HS-27A (cell line): ENCODE results near the gene IL2RA.

ENCODE experiments used
- DNase-seq: peaks from one replicate; pipeline ENCODE4 v3.0.0-alpha.2; 2012; ENCODE audit warnings: low read depth, missing footprints

Gene IL2RA

DNA sequence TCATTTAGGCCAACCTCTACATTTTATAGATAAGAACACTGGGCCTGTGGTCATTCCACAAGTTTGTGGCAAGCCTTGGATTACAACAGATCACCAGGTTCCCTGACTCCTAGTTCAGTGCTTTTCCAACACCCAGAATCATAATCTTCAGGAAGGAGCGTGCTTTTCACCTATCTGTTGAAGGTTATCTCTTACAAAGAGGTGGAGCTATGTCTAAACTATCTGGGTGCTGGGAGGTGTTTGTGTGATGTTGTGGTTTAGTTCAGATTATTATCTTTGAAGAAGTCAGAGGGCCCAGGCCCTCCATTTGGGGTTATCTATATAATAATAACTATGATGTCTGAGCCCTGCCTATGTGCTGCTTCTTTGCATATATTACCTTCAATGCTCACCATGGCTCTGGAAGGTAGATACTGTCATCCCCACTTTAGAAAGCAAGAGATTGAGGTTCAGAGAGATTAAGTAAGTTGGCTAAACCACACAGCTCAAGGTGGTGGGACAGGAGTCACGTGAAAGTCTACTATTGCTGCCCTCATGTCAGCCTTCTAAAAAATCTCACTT lies 24.0 kb downstream of the IL2RA start:
- no peak for DNase-seq

DNA sequence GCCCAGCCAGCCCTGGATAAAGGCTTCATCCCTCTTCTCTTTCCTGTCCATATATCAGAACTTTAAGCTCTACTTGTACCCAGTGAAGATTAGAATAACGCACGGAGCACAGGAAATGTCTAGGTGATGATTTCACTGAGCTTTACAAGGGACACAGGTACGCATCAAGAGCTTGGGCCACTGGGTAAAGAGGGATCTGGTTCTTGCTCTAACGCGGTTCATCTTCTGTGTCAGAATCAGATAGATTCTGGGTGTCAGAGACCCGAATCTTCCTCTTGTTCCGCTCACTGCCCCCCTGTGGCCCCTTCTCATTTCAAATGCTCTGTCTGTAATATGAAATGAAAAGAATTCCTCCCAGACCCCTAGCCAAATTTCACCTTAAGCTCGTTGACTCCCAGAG lies 24.7 kb downstream of the IL2RA start:
- DNase-seq = no peak

DNA sequence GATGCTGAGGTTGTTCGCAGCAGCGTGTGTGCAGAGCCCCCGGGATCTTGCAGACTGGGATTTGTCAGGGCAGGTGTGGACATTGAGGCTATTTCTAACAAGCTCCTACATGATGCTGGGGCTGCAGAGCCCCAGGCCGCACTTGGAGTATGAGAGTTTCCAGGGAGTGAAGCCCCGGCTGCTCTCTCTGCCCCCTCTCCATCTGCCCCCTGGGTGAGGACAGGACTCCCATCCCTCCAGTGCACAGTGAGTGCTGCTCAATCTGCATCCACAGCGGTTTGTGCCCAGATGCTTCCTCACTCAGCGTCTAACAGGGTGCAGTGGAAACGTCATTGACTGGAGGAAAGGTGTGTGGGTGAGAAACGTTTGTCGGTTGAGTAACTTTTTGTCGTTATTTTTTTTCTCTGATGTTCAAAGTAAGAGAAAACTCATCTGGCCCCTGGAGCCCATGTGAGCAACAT lies 25.3 kb downstream of the IL2RA start:
- no peak for DNase-seq

DNA sequence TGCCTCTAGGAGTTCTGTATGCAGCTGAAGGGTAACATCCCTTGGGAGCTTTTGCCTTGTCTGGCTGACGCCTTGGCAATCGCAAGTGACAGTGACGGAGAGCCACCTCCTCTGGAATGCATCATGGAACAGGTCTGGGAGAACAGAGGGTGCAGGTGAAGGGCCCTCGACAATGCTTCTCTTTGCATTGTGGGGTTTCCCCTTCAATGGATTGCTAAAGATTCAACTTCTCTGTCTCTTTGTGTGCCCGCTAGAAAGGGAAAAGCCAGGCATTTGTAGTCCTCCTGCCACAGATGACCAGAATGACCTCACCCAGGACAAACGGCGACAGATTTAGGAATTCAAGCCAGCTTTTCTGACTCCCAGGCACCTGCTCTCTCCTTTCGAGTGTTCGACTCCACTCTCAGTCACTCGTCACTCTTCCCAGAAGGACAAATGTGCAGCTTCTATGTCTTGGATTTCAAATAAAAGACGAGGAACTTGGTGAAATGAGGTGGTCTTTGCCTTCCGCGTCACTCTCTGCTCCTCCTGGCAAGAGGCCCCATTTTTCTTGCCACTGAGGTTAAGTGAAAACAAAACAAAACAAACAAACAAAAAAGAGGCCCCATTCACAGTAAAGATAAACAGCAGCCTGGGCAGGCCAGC lies 26.1 kb downstream of the IL2RA start:
- no peak for DNase-seq

DNA sequence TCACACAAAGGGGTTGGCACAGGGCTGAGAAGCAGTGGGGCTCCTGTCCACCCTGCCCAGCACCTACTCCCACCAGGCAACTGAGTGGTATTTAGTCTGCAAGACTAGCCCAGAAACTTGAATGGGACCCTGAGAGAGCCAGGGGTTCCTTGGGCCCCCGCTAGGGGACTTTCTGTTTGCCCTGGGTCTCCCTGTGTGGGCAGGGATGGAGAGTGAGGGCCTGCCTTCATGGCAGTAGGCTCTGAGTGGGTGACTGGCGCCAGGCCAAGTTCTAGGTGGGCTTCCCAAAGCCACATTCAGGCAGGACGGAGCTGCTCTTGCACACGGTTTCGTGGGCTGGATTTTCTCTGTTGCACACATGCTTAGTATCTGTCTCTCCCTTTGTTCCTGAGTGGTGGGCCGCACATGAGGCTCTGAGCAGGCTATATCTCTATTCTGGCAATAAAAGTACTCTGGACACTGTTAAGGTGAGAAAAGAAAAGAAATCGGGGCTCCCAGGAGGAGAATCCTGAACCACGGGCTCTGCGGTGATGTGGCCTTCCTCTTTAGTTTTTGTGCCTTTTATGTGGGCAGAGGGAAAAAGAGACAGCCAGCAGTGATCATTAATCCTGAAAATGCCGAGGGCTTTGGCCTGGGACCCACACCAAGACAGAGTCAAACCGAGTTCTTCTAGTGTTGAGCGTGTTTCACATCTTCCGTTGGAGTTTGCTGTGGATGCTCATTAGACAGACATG lies 26.9 kb downstream of the IL2RA start:
- no peak for DNase-seq

DNA sequence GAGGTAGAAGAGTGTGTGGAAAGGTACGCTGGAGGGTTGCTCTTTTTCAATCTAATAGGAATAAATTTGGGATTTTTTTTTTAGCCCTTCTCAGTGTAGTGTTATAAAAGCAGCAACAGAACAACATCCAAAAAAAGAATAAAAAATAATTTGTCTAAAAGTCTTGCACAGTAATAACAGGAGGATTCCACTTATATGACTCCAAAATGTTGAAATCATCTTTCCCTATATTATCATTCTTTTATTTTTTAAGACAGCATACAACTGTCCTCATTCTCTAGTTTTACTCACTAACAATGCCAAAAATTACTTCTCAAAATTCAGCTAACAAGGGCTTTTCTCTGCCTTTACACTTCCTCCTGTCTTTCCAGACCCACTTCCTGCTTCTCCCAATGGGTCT lies 27.8 kb downstream of the IL2RA start:
- DNase-seq = no peak

DNA sequence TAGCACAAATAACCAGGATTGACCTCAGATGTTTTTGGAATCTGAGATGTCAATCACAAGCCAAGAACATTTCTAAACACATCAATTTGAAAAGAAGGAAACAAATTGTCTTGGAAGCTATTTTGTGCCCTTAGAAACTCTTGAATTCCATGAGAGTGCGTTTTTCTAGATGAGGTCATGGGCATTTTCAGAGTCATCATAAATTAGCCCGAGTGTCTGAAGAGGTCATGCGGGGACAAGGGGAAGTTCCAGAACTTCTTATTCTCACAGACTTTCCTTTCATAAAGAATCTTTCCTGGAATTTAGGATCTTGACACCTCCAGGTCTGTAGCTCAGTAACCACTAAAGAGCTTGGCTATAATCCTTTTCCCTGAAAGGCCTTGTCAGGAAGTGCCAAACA lies 28.2 kb downstream of the IL2RA start:
- DNase-seq = no peak

DNA sequence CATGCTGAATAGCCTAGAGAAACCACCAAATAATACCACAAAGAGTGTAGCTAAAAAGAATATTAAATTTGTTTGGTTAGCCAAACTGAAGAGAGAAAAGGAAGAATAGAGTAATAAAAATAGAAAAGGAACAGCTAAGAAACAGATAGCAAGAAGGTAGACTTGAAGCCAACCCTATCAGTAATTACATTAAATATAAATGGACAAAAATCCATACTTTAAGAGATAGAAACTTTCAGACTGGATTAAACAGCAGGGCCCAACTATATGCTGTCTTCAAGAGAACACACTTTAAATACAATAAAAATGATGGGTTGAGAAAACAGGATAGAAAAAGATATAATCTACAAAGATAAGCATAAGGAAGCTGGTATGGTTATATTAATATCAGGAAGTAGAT lies 31.2 kb downstream of the IL2RA start:
- no peak for DNase-seq

DNA sequence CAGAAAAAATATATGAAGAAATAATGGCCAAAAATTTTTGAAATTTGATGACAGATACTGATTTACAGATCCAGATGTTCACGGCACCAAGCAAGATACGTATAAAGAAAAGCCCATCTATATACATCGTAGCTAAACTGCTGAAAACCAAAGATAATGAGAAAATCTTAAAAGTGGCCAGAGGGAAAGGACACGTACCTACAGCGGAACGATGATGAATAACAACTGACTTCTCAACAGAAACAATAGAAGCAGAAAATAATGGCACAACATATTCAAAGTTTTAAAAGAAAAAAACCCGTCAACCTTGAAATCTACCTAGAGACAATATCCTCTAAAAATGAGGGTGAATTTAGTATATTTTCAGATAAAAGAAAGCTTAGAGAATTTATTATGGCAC lies 31.9 kb downstream of the IL2RA start:
- DNase-seq = no peak

DNA sequence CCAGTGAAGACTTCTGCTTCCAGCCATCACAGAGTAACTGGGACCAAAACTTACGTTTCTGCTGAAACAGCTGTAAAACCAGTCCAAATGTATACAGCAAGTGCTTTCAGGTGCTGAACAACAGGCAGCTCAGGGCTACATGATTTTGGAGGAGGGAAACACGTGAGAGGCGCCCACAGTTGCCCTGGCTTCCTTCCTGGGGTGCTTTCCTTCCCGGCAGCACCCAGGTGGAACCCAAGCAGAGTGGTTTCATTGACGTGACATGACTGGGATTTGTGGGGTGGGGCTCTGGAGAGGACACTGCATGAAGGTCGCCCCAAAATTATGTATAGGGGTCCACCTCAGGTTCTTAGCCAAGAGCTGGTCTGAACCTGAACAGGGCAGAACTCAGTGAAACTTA lies 34.2 kb downstream of the IL2RA start:
- DNase-seq = no peak

DNA sequence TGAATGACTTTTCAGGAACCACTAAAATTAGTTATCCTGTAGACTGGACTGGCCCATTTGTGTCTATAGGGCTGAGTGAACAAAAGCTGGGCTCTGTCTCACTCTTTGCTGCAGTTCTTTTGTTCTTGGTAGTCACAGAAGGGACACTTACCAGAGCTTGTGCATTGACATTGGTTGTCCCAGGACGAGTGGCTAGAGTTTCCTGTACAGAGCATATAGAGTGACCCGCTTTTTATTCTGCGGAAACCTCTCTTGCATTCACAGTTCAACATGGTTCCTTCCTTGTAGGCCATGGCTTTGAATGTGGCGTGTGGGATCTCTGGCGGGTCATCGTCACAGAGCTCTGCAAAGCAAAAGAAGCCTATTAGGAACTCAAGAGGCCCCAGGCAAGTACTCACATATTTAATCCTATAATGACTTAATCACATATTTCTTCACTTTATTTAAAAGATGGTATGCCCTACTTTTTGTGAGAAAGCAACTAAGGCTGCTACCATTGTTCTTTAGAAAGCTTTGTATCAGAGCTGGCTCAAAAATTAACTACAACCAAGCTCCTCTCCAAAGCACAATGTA lies 36.4 kb downstream of the IL2RA start:
- no peak for DNase-seq

DNA sequence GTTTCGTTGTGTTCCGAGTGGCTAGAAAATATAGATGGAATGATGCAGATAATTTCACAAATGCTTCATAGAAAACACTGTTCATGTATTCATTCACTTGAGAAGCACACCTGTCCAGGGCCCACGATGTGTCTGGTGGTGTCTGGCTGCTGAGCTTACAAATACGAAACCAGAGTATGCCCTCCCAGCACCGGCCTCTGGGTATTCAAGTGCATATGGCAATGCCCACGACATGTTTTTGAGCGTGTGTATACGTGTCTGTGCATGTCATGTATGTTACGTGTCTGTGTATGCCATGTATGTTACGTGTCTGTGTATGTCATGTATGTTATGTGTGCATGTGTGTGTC lies 37.9 kb downstream of the IL2RA start:
- no peak for DNase-seq

DNA sequence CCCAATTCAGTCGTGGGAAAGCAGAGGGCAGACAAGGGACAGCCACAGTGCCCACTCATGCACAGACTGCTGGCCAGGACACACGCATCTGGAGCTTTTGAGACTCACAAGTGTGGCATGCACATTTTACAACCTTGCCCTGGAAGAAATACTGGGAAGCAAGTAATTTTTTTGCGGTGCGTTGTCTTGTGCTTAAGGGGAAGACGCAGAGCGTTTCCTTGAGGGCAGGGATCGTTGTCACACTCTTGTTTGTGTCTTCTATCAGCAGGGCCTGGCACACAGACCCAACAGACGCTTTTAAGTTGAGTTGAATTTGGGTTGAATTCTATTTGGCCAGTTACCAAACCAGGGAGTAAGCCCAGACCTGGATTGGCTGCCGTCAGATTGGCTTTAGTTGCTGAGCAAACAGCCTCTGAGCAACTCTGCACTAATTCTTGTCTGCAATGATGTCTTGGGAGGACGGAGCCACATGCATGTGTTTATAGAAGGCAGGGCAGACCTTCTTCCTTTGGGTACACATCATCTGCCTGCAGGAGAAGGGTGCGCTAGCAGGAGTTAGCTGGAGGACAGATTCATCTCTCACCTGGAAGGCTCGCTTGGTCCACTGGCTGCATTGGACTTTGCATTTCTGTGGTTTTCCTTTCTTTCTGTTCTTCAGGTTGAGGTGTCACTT lies 38.4 kb downstream of the IL2RA start:
- no peak for DNase-seq

DNA sequence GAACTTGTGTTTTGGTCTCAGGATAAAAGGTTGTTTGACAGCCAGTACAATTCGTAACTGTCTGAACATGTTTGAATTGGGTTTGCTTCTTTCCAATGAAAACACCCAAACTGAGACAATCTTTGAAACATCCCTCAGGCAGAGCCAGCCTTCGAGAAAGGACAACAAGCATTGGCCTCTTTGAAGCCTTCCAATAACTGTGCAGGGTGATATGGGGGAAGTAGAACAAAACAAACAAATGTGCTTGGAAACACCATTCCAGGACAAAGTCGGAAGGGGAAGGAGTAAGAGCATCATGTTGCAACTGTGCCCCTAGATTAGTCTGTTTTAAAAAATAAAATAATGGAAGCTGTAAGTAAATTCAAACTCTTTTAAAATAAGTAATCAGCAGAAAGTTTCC lies 39.5 kb downstream of the IL2RA start:
- no peak for DNase-seq

DNA sequence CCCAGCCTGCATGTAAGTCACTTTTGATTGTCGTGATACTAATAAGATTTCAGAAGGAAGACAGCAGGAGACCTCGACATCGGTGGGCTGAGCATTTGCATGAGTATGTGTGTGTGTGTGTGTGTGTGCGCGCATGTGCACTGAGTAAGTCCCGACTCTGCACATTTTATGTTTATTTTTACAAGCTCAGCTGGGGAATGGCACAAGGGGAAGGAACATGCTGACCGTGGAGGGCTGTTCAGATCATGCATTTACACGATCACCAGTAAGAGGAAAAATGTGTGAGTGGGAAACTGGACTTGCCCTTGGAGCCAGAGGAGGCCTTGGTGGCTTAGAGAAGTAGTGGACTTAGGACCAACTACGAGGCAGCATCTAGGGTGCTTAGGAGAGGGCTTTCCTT lies 41.3 kb downstream of the IL2RA start:
- no peak for DNase-seq

DNA sequence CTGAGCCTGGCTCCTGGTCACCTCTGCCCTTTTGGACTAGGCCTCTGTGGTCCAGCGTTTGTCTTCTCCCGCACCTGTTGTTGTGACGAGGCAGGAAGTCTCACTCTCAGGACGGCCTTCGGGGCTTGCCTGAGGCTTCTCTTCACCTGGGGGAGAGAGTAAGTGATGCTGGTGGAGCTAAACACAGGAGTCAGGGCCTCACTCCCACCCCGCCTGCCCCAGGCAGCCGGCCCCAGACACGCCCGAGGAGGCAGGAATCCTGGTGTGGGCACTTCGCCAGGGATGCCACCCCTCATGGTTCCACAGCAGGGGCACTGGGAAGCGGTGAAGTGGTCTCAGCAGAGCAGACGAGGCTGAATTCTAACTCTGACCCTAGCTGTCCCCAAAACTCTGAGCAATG lies 42.4 kb downstream of the IL2RA start:
- no peak for DNase-seq

DNA sequence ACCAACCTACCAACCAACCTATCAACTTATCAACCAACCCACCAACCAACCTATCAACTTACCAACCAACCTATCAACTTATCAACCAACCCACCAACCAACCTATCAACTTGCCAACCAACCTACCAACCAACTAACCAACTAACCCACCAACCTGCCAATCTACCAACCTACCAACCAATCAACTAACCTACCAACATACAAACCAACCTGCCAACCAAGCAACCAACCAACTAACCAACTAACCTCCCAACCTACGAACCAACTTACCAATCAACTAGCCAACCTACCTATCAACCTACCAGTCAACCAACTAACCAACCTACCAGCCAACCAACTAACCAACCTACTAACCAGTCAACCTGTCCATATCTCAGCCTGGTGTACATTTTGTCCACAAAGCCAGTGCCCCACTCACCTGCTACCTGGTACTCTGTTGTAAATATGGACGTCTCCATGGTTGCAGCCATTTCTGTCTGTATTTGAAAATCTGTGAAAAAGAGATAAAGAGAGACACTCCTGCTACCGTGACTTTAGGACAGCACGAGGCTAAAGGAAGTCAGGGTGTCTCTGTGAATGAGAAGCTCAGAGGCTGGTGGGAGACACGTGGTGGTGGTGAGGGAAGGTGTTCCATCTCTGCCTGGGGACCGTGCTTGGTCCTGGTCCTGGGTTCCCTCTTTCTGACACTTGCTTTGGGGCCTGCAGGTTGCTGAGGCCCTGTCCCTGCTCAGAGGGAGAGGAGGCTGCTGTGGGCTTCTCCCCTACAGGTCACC lies 43.0 kb downstream of the IL2RA start:
- no peak for DNase-seq

DNA sequence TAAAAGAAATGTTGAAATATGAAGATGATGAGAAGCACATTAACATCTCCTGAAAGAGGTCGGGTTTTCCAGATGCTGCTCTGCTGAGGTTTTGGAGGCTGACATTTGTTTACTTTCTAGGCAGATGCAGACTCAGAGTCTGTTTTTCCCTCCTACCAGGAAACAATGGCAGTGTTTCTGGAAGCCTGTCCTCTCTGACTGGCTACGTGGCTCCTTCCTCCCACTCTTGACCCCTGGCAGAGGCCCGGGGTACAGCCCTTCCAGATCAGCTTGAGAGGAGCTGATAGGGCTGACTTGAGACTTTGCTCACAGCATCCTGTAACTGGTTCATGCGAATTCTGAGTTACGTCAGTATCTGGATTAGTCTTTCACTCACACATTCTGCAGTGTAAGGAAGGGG lies 43.7 kb downstream of the IL2RA start:
- no peak for DNase-seq

DNA sequence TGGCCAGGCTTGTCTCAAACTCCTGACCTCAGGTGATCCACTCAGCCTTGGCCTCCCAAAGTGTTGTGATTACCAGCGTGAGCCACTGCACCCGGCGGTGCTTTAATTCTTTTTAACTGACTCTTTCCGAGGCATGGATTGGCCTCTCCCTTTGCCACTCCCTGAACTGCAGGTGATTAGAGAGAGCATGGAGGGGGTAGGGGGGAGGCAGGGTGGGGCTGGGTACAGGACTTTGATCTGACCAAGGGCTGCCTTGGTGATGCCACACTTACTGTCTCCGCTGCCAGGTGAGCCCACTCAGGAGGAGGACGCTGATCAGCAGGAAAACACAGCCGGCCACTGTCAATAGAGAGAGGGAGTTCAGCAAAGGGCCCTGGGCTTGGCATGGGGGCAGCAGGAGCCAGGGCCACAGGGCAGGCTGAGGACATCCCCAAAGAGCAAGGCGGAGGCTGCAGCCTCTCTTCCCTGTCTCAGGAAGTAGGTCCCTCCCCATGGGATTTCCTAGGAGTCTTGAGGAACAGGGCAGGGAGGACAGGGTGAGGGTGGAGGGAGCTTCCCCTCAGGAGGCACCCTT lies 44.3 kb downstream of the IL2RA start:
- no peak for DNase-seq

DNA sequence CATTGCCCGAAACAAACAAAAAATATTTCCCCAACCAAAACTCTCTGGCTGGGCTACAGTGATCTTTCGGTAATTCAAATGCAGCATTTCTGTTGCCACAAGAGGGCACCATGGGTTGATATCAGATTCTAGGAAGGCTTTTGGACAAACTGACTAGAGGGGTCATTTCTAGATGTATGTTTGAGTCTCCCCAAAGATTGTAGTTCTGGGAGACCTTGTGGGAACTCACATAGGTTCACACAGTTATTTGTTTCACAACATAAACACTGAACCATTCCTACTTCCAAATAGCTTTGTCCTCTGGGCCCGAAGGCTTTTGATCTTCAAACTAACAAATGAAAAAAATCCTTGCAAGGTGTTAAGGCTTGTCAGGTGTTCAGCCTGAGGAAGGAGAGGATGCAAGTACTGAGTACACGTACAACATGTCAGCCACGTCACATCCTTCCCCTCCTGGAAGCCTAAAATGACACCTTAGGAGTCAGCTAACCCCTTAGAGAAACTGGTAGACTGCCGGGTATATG lies 47.9 kb downstream of the IL2RA start:
- DNase-seq = no peak

DNA sequence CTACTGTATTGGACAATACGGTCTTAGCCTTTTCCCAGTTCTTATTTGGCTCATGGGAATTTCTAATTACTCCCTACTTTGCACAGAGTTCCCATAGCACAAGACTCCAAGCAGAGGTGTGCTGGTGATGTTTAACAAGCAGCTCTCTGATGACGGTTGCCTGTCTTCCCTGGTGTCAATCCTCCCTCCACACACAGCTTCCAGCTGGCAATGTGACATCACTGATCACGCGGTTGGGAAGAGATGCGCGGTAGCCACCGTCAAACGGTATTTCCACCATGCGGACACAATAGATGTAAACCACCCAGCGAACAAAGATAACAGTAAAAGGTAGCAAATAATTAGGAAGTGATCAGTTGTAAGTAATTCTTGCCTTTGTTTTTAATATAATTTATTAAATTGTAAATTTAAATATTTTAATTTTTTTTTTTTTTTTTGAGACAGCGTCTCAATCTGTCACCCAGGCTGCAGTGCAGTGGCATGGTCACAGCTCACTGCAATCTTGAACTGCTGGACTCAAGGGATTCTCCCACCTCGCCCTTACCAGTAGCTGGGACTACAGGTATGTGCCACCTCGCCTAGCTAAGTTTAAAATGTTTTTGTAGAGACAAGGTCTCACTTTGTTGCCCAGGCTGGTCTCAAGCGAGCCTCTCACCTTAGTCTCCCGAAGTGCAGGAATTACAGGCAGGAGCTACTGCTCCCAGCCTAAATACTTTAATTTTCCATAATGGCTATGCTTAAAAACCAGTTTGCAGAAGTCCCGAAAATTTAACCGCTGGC lies 48.6 kb downstream of the IL2RA start:
- DNase-seq = no peak
